HG02623 (cell line): ENCODE results near the gene PKD2L1.

Experiments
- ATAC-seq: cut with Tn5 transposase; IDR thresholded peaks from one replicate; pipeline ENCODE4 v1.9.1; 2021; ENCODE audit warnings: moderate library complexity; ENCODE audit not compliant: unreplicated experiment

The PKD2L1 gene

DNA sequence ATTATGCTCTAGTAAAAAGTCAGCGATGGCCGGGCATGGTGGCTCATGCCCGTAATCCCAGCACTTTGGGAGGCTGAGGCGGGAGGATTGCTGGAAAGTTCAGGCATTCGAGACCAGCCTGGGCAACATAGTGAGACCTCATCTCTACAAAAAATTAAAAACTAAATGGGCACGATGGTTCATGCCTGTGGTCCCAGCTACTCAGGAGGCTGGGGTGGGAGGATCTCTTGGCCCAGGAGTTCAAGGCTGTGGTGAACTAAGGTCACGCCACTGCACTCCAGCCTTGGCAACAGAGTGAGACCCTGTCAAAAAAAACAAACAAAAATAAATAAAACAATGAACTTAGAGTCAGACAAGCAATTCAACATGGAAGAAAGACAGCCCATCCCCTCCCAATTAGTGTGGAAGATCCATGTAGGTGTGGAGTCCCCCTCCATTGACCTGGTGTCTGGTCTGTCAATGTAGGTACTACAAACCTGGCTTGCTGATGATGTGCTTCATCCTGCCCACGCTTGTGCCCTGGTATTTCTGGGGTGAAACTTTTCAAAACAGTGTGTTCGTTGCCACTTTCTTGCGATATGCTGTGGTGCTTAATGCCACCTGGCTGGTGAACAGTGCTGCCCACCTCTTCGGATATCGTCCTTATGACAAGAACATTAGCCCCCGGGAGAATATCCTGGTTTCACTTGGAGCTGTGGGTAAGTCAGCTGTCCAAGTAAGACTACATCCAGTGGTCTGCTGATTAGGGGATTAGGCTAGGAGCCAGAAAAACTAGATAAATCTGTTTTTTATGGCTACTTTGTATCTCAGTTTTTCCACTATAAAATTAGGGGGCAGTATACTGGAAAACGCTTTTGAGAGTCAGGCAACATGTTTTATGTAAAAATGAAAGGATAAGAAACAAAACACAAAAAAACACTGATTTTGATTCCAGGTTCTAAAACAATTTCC is 26.3 kb upstream of the PKD2L1 start:
- no peak for ATAC-seq

DNA sequence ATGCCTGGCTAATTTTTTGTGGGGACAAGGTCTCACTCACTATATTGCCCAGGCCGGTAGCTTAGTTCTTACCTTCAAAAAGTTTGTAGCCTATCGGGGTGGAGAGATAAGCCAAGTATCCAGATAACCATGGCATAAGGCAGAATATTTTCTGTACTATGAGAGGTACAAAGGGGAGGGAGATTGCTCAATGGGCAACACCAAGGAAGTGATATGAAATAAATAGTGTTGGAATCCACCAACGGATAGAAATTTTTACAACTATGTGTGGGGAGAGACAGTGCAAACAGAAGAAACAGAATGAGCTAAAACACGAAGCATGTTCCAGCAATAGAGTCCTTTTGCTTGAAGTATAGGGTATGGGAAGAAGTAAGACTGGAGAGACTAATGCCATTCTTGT is 25.1 kb upstream of the PKD2L1 start:
- no peak for ATAC-seq

DNA sequence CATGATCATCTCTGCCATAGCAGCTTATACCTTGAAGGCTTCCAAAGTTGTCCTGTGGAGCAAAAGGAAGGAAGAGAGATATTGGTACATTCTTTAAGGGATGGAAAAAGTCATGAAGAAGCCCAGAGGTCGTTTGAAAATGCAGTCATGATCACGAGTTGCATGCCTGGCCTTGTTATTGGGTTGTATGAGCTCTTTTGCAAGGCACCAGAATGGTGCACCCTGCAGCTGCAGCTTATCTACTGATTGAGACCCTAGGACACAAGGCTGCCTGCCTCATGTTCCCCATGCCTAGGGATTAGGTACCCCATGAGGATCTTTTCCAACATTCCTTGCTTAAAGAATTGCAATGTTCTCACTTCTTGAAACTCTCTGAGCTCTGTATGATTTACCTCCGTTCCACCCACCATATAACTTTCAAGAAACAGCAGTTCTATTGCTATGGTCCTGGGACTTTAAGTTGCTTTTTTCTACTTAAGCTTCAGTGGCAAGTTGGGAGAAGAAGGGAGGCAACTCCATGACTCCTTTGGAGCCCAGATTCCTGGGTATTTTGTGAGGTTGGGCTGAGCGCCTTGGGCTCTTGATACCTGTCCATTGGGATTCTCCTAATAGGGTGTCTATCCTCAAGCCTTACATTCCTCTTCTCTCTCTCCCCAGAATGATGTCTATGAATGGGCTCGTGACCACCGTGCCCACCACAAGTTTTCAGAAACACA is 23.9 kb upstream of the PKD2L1 start:
- no peak for ATAC-seq

DNA sequence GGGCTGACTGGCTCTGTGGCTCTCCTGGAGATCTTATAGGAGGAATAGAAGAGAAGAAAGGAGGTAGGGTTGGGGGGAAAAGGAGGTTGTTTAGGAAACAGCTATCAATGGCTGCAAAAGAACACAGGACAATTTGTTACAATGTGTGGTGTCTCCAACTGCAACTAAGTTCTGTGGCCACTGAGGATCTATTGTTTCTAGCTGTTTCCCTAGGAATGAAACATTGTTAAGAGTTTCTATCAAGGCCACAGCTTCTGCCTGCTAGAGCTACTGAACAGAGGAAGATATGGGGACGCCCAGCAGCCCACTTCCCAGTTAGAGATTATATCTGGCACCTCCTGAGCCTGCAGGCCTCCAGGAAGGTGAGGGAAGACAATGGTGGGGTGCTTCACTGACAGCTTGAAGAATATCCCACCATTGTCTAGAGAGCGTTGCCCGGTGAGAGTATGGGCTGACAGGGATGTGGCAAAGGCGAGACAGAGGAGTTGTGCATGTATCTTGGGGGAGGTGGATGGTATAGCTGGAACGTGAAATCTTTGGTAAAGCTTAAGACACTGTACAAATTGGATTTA is 21.0 kb upstream of the PKD2L1 start:
- ATAC-seq: no peak

DNA sequence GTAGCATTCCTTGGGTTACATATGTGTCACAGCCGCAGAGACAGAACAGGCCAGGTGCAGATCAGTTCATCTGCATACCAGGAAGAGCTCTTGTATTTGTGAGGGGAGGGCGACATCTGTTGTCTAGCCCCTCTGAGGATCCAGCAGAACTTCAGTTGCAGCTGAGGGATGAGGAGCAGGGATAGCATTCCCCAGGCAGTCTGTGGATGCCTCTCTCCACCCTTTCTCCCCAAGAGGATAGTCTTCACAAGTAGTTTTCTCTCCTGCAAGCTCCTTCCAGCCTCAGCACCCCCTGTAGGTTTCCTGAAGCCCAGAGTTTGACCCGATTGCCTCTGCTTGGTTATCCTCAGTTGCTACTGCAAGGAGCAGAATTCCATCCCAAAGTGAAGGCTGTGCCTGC is 19.6 kb upstream of the PKD2L1 start:
- no peak for ATAC-seq

DNA sequence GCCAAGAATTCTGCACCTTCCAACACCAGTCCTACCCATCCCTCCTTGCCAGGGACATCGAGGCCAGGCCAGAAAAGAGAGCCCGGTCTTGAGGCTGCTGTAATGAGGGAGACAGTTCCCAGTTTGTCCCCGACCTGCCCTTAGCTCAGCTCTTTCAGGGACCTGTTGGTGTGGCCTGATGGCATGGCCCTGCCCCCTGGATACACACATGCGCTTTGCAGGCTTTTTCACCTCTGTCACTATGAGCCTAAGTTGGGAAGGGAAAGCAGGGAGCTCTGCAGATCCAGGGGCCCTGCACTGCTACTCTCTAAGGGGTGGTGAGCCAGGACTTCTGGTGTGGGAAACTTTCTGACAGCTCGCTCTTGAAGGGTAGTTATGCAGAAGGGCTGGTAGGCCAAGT is 19.1 kb upstream of the PKD2L1 start:
- no peak for ATAC-seq

DNA sequence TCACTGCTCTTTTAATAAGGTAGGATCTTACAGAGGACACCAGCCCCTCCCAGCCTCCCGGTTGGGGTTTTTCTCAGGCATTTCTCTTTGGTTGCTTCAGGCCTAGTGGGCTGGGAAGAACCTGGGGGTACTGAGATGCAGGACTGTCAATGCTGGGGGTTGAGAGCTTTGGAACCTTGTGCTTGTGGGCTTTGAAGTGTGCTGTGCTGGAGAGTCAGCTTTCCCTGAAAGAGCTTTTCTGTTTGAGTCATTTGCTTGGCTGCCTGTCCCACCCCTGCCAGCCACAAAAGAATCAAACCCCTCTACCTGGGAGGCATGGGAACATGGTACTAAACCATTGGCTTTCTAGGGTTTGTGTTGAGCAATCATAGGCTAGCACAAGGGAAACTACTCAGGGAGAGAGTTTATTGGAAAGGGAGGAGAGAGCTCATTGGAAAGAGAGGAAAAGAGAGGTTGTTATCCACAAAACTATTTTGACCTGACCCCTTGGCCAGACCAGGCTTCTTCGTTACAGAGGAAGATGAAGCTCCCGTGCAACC is 18.4 kb upstream of the PKD2L1 start:
- ATAC-seq: no peak

DNA sequence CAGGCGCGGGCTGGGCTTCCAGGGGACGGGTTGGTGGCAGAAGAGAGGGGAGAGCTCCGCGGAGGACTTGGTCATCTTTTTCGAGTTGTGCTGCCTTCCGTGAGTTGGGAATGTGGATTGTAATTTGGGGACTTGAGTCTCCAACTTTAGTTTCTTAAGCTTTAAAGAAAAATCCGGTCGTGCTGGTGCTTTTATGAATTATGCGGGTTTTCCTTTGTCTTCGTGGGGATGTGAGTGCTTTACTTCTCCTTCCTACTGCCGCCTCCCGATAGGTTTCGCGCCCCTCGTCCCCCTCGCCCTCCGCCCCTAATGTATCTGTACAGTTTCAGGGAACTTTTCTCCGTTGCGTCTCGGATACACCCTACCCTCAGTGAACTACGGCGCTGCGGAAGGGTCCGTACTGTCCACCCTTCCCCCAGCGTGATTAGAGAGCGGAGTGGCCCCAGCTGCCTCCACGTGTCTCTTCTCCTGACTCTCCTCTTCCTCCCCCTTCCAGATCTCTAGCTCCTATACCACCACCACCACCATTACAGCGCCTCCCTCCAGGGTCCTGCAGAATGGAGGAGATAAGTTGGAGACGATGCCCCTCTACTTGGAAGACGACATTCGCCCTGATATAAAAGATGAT is 17.7 kb upstream of the PKD2L1 start:
- ATAC-seq: no peak

DNA sequence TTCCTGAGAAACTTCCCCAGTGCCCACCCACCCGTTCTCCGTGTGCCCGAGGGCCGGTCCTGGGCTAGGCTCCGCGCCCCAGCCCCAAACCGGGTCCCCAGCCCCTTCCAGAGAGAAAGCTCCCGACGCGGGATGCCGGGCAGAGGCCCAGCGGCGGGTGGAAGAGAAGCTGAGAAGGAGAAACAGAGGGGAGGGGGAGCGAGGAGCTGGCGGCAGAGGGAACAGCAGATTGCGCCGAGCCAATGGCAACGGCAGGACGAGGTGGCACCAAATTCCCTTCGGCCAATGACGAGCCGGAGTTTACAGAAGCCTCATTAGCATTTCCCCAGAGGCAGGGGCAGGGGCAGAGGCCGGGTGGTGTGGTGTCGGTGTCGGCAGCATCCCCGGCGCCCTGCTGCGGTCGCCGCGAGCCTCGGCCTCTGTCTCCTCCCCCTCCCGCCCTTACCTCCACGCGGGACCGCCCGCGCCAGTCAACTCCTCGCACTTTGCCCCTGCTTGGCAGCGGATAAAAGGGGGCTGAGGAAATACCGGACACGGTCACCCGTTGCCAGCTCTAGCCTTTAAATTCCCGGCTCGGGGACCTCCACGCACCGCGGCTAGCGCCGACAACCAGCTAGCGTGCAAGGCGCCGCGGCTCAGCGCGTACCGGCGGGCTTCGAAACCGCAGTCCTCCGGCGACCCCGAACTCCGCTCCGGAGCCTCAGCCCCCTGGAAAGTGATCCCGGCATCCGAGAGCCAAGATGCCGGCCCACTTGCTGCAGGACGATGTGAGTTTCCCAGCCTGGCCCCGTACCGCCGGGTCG is 16.9 kb upstream of the PKD2L1 start, which contains the start of gene SCD:
SCD (plus strand) TSS at position 469 of the 803 bp plus-strand sequence; CDS start at position 741, 272 bp downstream.
- ATAC-seq: peak; percentile 84

DNA sequence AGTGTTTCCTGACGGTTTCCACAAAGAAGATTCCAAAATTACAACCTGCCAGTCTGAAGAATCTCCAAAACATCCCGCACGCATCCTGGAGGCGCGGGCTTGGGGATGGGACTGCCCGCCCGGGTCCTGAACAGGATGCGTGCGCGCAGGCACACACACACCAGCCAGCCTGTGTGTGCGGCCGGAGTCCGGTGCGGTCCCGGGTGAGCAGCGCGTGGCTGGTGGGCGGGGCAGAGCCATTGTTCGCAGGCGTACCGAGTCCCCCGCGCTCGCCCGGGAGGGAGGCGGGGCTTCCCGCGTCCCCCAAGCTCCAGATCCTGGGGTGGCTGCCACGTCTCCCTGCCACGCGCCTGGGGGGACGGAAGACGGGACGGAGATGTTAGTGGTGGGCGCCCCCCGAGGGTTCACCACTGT is 16.3 kb upstream of the PKD2L1 start:
- ATAC-seq: peak; percentile 43

DNA sequence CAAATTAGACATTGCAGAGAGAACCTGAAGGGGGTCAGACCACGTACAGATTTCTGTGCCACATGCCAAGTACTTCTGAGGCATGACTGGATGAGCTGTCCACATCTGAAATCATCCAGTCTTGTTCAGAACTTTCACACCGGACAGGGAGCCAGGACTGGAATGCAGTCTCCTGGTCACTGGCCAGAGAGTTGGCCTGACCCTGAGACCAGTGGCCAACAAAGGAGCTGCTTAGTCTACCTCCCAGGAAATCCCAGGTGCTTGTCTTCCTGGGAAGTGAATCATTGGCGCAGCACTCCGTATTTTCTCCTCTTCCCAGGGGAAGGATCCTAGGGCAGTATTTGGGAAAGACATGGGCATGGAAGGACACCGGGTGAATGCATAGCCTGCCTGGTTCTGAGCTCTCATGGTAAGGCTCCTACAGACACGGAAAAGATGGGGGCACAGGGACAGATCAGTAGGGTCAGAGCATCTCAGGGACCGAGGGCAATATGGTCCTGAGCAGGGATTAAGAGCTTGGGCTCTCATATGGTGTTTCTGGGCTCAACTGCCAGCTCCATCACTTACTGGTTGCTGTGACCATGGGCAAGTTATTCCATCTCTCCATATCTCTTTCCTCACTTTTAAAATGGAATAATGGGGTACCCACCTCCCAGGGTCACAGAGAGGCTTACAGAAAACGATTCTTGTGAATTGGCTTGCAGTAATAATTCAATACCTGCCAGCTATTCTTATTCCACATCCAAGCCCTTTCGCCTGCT is 15.7 kb upstream of the PKD2L1 start:
- no peak for ATAC-seq

DNA sequence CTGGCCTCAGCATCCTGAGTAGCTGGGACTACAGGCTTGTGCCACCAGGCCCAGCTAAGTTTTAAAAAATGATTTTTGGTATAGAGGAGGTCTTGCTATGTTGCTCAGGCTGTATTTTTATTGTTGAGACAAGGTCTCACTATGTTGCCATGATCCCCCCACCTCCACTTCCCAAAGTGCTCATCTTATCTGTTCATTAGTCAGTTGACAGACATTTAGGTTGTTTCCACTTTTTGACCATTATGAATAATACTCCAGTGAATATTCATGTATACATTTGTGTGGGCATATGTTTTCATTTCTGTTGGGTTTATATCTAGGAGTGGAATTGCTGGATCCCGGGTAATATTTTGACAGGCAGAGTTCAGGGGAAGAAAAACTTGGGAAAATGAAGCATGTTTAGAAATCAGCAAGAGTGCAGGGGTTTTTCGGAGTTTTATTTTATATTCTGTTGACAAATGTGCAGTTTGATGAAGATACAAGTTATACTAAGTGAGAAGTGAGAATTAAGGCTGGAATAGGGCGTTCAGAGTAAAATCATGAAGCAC is 14.3 kb upstream of the PKD2L1 start:
- ATAC-seq: no peak

DNA sequence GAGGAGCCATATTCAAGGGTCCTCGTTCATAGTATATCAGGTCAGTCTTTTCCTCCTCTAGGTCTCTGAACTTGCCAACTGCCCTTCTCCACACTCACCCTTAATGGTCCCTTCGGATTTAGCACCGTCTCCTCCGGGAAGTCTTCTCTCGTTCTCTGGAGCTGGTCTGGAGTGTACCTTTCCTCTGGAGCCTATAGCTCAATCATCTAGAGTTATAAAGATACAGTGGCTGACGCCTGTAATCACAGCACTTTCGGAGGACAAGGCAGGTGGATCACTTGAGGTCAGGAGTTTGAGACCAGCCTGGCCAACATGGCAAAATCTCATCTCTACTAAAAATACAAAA is 12.6 kb upstream of the PKD2L1 start:
- ATAC-seq: no peak

DNA sequence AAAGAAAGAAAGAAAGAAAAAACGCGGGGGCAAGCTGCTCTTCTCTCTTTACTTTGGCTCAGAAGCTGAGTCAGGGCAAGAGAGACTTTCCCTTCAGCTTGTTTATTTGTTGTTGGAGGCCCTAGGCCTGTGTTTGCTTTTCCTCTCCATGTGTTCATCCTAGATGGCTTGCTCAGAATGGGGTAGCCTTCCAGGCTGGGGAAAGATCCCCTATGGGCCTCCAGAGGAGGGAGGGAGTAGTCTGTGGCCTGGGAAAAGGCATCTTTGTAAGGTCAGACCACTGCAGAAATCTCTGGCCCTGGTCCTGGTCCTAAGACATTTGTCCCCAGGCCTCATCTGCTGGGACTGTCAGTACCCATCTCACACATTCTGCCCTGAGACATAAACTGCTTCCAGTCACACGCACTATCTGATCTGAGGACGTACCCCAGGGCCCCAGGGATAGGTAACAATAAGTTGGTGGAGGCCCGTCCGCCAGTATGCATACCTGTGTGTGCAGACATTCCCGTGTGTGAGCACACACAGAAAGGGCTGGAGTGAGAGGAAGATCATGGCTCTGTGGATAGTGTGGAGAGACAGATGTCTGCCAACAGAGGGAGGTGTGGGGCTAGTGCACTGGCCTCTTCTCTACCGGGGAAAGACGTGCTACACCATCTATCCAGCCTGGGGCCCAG is 12.1 kb upstream of the PKD2L1 start:
- no peak for ATAC-seq

DNA sequence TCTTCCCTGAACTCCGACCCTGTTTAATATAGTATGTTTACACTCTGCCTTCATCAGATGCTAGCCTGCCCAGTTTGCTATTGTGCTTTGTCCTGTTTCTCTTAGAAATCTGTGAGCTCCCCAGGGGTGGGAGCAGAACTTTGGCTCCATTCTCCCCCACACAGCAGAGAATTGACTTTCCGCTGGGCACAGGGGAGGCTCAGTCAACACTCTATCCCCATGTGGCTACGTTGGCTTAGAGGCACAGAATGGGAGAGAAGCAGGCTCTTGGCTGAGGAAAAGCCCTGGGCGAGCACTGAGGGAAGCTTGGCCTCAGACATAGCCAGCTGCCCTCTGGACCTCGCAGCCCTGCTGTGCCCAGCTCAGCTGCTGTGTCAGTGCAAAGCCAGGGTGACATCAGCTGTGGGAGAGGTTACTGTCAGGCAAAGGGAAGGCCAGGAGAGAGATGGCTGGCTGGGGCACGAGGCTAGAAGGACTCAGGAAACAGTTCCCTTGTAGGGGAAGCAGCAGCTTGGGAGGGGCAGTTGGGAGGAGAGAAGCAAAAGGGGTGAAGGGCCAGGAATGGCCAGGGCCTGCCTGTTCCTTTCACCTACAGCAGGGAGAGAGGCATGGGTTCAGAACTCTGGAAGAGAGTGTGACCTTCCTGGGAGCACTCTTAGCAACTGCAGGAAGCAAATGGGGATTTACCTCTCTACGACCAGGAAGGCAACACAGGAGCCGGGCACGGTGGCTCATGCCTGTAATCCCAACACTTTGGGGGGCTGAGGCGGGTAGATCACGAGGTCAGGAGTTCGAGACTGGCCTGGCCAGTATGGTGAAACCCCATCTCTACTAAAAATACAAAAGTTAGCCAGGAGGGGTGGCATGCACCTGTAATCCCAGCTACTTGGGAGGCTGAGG is 11.2 kb upstream of the PKD2L1 start:
- no peak for ATAC-seq

DNA sequence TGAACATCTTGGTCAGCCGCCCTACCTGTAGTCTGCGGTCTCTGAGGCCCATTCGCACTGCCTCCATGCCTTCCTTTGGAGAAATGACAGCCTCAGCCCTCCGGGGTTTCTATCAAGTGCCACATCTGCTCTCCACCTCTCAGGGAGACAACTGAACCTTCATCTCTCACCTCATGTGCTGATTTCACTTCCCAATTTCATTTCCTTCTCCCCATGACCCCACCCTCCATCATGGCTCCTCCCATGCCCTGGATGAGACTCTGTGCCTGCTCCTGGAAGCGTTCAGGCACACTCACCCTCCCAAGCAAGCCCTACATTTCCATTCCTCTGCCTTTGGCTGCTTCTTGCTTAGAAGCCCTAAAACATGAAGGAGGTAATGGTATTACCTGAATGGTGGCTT is 9.2 kb upstream of the PKD2L1 start:
- ATAC-seq: no peak

DNA sequence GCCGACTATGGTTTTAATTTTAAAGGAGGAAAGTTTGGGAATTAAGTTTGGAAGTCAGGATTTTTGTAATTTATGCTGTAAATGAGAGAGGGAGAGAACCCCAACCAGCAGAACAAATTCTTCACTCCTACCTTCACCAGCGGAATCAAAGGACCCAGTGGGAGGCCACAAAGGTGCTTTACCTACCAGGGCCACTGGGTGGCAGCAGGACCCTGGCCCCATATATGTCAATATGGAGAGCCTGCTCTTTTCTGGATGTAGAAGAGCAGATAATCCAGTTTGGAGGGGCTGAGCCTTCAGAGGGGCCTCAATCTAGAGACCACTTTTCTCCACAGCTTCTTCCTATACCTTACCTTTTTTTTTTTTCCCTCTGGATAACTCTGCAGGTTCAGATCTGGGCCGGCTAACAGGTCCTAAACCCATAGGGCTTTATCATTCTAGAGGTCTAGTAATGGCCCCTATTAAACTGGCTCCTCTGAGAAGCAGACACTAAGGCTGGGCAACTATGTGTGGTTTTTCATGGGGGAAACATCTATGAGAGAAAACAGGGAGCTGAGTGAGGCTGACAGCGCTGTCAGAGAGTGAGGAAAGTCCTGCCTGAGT is 8.5 kb upstream of the PKD2L1 start:
- no peak for ATAC-seq
